CD4-positive, alpha-beta T cell treated with Interleukin-6 at 100 ng/mL for 8 hours (primary cell): ENCODE data around the gene CPVL.
A peak's percentile ranks its signal among the peaks of the same experiment; 100 is the strongest.

Experiments
- DNase-seq: peaks from one replicate; pipeline ENCODE4 v3.0.0-alpha.2; 2020; ENCODE audit warnings: mixed read lengths, low spot score

CPVL gene

GRCh38 chr7:29146057-29146706 is at the start of gene CPVL:
Gene CPVL (minus strand): TSS chr7:29146537. CDS start chr7:29121061, 25,476 bp downstream.
- DNase-seq: no peak

- DNase-seq: peak; percentile 36
Observed at GRCh38 chr7:29194594-29195427, 48.5 kb upstream of the CPVL start, which contains the start of gene CHN2. Gene CHN2 (plus strand): TSS chr7:29194775.

GRCh38 chr7:29194206-29194593 is 47.9 kb upstream of the CPVL start:
- no peak for DNase-seq

GRCh38 chr7:29193316-29194205 is 47.2 kb upstream of the CPVL start:
- no peak for DNase-seq

- DNase-seq: no peak
Observed at GRCh38 chr7:29192811-29193210, 46.5 kb upstream of the CPVL start.

- no peak for DNase-seq
Observed at GRCh38 chr7:29192323-29192722, 46.0 kb upstream of the CPVL start.

GRCh38 chr7:29190349-29191045 is 44.2 kb upstream of the CPVL start:
- no peak for DNase-seq

- DNase-seq: peak; percentile 33
Observed at GRCh38 chr7:29189743-29190201, 43.4 kb upstream of the CPVL start.

- DNase-seq: no peak
Observed at GRCh38 chr7:29185613-29186012, 39.3 kb upstream of the CPVL start.

- DNase-seq: no peak
Observed at GRCh38 chr7:29184599-29184998, 38.3 kb upstream of the CPVL start.

- no peak for DNase-seq
Observed at GRCh38 chr7:29179115-29179514, 32.8 kb upstream of the CPVL start.

- DNase-seq: peak; percentile 2
Observed at GRCh38 chr7:29177963-29178600, 31.7 kb upstream of the CPVL start.

- DNase-seq: no peak
Observed at GRCh38 chr7:29173458-29173857, 27.1 kb upstream of the CPVL start.

- DNase-seq: no peak
Observed at GRCh38 chr7:29170781-29171180, 24.4 kb upstream of the CPVL start.

- DNase-seq: no peak
Observed at GRCh38 chr7:29167721-29168120, 21.4 kb upstream of the CPVL start.

GRCh38 chr7:29163854-29164253 is 17.5 kb upstream of the CPVL start:
- no peak for DNase-seq

GRCh38 chr7:29162577-29162976 is 16.2 kb upstream of the CPVL start:
- DNase-seq: no peak

GRCh38 chr7:29161231-29161630 is 14.9 kb upstream of the CPVL start:
- no peak for DNase-seq

- DNase-seq: no peak
Observed at GRCh38 chr7:29160080-29160479, 13.7 kb upstream of the CPVL start.

GRCh38 chr7:29158795-29159423 is 12.6 kb upstream of the CPVL start:
- no peak for DNase-seq
